ENCODE results near the gene PCDHB1. TPM values are rescaled to one million over a fixed set of nuclear protein-coding genes. Genes with fewer than 3 reads are reported as not detected.

Gene PCDHB1
- total and polyA plus RNA-seq, 4 experiments from 2014 or later: not detected

DNA sequence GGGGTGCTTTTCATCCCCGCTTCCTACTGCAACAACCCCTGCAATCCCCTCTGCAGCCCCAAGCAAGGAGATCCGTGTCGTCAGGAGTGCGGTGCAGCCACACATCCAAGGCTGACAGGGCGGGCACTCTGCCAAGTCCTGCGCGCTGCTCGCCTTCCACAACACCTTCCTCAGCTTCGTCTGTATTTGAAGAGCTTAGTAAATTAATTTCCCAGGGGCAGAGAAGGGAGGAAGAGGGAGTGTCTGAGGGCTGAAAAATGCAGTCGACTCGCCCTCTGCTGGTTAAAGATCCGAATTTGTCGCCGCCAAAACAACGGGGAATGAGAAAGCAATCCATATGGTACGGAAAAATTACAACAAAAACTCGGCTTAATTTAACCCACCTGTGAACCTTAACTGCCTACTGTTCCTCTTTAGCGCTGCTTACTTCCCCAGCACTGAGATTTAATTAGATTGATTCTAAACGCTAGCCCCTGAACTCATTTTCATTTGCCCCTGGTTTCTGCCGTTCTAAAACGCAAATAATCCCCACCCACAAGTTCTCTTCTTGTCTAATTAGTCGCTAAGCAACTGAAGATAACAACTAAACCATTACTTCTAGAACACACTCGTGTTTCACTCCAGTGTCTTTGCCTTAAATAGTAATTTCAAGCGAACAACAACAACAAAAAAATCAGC lies 10.9 kb upstream of the PCDHB1 start:
- H3K4me1 Mint-ChIP-seq: no peaks in the 10 kb centered on the region
- Histone ChIP-seq H3K9me3 (ENCODE audit: control insufficient read depth in 1 of 2, low read length in 2 of 2) (no peaks in the 10 kb centered on the region), H3K27ac (ENCODE audit: low read depth, low read length) (no peak overlapping the region), H3K4me1 (ENCODE audit: insufficient read depth, low read length) (peaks cover 14% of the 10 kb centered on the region), H3K27me3 (ENCODE audit: insufficient read depth, low read length) (no peaks in the 10 kb centered on the region), H3K4me3 (ENCODE audit: low read length in 2 of 2) (no peak overlapping the region), H3K36me3 (ENCODE audit: insufficient read depth, low read length) (no peaks in the 10 kb centered on the region)
- H3K4me3 Mint-ChIP-seq: no peak overlapping the region
- intact Hi-C loops (cut with micrococcal nuclease): loop anchor here (5.0 kb wide), 1 partner anchor 678 kb away; the partner anchor contains the start of gene SLC4A9
- no peak for DNase-seq
- H3K27me3 Mint-ChIP-seq: peaks cover 4 to 6% of the 10 kb centered on the region in 2 donors
- H3K36me3 Mint-ChIP-seq: no peaks in the 10 kb centered on the region
- CTCF ChIA-PET (ENCODE audit: partially characterized antibody): no interaction called here
- H3K27ac Mint-ChIP-seq: no peak overlapping the region
- peaks cover 0 to 6% (median 3%) of the 10 kb centered on the region in 8 donors for H3K9me3 Mint-ChIP-seq
- POLR2A ChIA-PET (ENCODE audit: partially characterized antibody): no interaction called here

DNA sequence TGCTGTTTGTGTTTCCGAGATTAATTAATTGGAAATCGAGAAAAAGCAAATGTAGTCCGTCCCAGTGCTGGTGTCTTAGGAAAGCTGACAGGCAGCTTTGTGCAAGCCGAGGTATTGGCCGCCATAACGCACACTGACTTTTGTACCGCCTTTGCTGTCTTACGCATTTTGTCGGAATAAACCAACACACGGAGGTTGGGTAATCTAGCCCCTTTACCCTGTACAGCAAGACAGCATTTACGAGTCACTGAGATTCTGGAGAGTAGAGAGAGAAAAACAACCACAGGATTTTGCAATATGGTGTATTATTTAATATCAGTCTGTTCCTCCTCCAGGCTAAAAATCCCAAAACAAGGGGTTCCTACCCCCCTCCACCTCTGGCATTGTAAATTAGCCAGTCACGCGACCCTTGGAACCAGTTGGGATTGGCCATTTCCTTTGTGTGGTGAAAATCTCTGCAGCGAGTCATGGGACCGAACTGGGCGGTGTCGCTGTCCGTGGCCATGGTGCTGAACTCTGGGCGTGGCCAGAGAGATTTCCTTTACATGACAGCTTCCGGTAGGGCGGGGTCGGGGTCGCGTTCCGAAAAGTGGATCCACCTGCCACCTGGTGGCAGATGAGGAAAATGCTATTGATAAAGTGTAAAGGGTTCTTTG lies 10.3 kb upstream of the PCDHB1 start:
- DNase-seq: peak; percentile 64 to 74 (median 71)
- Mint-ChIP-seq H3K4me1 (no peaks in the 10 kb centered on the region), H3K9me3 (peaks cover 0 to 6% (median 3%) of the 10 kb centered on the region in 8 donors), H3K4me3 (no peak overlapping the region), H3K36me3 (no peaks in the 10 kb centered on the region), H3K27me3 (peaks cover 5 to 6% of the 10 kb centered on the region in 2 donors), H3K27ac (no peak overlapping the region)
- Histone ChIP-seq H3K27ac (ENCODE audit: low read depth, low read length) (no peak overlapping the region), H3K36me3 (ENCODE audit: insufficient read depth, low read length) (no peaks in the 10 kb centered on the region), H3K9me3 (ENCODE audit: control insufficient read depth in 1 of 2, low read length in 2 of 2) (no peaks in the 10 kb centered on the region), H3K27me3 (ENCODE audit: insufficient read depth, low read length) (no peaks in the 10 kb centered on the region), H3K4me3 (ENCODE audit: low read length in 2 of 2) (no peak overlapping the region), H3K4me1 (ENCODE audit: insufficient read depth, low read length) (peaks cover 14% of the 10 kb centered on the region)
- CTCF ChIA-PET (ENCODE audit: partially characterized antibody): no interaction called here
- intact Hi-C loops (cut with micrococcal nuclease): loop anchor here (5.0 kb wide), 1 partner anchor 679 kb away; the partner anchor contains the start of gene SLC4A9
- POLR2A ChIA-PET (ENCODE audit: partially characterized antibody): no interaction called here

DNA sequence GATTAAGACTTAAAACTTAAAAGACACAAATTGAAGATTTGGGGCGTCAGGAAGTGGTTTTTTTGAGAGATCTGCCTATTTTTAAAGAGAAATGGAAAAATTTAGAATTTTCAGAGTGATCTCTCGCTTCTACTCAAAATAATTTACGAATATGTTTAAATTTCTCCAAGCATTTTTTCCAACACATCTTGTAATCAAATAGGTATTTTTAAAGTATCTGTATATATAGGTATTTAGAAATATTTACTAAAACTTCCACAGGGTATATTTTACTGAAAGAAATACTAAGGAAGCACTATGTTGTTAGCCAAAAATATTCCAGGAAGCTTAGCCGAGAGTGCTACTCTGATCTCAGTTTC lies 9.8 kb upstream of the PCDHB1 start:
- ChIA-PET CTCF (ENCODE audit: partially characterized antibody) (no interaction called here), POLR2A (ENCODE audit: partially characterized antibody) (no interaction called here)
- H3K36me3 ChIP-seq (ENCODE audit: insufficient read depth, low read length): no peaks in the 10 kb centered on the region
- DNase-seq: no peak
- peaks cover 14% of the 10 kb centered on the region for H3K4me1 ChIP-seq (ENCODE audit: insufficient read depth, low read length)
- no peaks in the 10 kb centered on the region for H3K9me3 ChIP-seq (ENCODE audit: control insufficient read depth in 1 of 2, low read length in 2 of 2)
- H3K9me3 Mint-ChIP-seq: peaks cover 0 to 6% (median 2%) of the 10 kb centered on the region in 8 donors
- H3K27me3 Mint-ChIP-seq: peaks cover 5 to 6% of the 10 kb centered on the region in 2 donors
- no peaks in the 10 kb centered on the region for H3K4me1 Mint-ChIP-seq
- H3K4me3 ChIP-seq (ENCODE audit: low read length in 2 of 2): no peak overlapping the region
- intact Hi-C loops (cut with micrococcal nuclease): loop anchor here (5.0 kb wide), 1 partner anchor 679 kb away; the partner anchor contains the start of gene SLC4A9
- no peaks in the 10 kb centered on the region for H3K27me3 ChIP-seq (ENCODE audit: insufficient read depth, low read length)
- H3K36me3 Mint-ChIP-seq: no peaks in the 10 kb centered on the region
- H3K27ac ChIP-seq (ENCODE audit: low read depth, low read length): no peak overlapping the region
- no peak overlapping the region for H3K4me3 Mint-ChIP-seq
- no peak overlapping the region for H3K27ac Mint-ChIP-seq

DNA sequence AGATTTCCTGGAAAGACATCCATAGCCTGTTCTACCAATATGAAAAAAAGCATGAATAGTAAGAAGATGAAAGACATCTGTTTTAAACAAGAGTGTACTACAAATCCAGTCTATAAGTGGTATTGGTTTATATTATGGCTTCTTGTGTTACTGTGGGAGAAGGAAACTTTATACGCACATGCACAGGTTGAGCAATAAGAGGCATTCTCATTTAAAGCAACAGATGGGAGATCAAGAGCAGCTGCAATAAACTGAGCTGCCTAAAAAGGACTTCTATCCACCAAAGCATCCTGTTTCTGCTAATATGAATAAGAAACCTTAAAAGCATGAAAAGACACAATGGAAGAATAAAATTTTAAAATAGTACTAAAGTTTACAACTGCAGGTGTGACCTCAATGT lies 8.6 kb upstream of the PCDHB1 start:
- POLR2A ChIA-PET (ENCODE audit: partially characterized antibody): no interaction called here
- Mint-ChIP-seq H3K36me3 (no peaks in the 10 kb centered on the region), H3K9me3 (peaks cover 0 to 7% (median 3%) of the 10 kb centered on the region in 8 donors), H3K27ac (no peak overlapping the region), H3K4me1 (no peaks in the 10 kb centered on the region), H3K27me3 (peaks cover 6 to 9% of the 10 kb centered on the region in 2 donors), H3K4me3 (no peak overlapping the region)
- Histone ChIP-seq H3K4me1 (ENCODE audit: insufficient read depth, low read length) (peaks cover 14% of the 10 kb centered on the region), H3K27me3 (ENCODE audit: insufficient read depth, low read length) (no peaks in the 10 kb centered on the region), H3K27ac (ENCODE audit: low read depth, low read length) (no peak overlapping the region), H3K36me3 (ENCODE audit: insufficient read depth, low read length) (no peaks in the 10 kb centered on the region), H3K4me3 (ENCODE audit: low read length in 2 of 2) (no peak overlapping the region), H3K9me3 (ENCODE audit: control insufficient read depth in 1 of 2, low read length in 2 of 2) (no peaks in the 10 kb centered on the region)
- intact Hi-C loops (cut with micrococcal nuclease): loop anchor here (5.0 kb wide), 1 partner anchor 680 kb away; the partner anchor contains the start of gene SLC4A9
- no peak for DNase-seq
- CTCF ChIA-PET (ENCODE audit: partially characterized antibody): no interaction called here

DNA sequence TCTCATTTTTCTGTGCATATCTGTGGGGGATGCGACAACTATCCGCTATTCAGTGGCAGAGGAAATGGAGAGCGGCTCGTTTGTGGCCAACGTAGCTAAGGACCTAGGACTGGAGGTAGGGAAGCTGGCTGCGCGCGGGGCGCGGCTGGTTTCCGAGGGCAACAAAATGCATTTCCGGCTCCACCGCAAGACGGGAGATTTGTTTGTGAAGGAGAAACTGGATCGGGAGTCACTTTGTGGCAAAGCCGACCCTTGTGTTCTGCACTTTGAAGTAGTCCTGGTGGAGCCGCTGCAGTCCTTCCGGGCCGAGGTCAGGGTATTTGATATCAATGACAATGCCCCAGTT lies 320 bp downstream of the PCDHB1 start:
- ChIA-PET CTCF (ENCODE audit: partially characterized antibody) (no interaction called here), POLR2A (ENCODE audit: partially characterized antibody) (no interaction called here)
- Mint-ChIP-seq H3K4me1 (peaks cover 0 to 11% (median 2%) of the 10 kb centered on the region in 4 donors), H3K27me3 (peaks cover 31 to 41% of the 10 kb centered on the region in 2 donors), H3K4me3 (peak overlapping the region; percentile 39 to 71 (median 68)), H3K27ac (no peak overlapping the region), H3K36me3 (peaks cover 0 to 1% of the 10 kb centered on the region in 2 donors), H3K9me3 (peaks cover 0 to 36% (median 18%) of the 10 kb centered on the region in 8 donors)
- H3K4me3 ChIP-seq (ENCODE audit: low read length in 2 of 2): no peak overlapping the region
- H3K4me1 ChIP-seq (ENCODE audit: insufficient read depth, low read length): no peaks in the 10 kb centered on the region
- no peak for DNase-seq
- H3K27ac ChIP-seq (ENCODE audit: low read depth, low read length): no peak overlapping the region
- H3K9me3 ChIP-seq (ENCODE audit: control insufficient read depth in 1 of 2, low read length in 2 of 2): no peaks in the 10 kb centered on the region
- intact Hi-C loops (cut with micrococcal nuclease): no loop called here
- H3K27me3 ChIP-seq (ENCODE audit: insufficient read depth, low read length): no peaks in the 10 kb centered on the region
- no peaks in the 10 kb centered on the region for H3K36me3 ChIP-seq (ENCODE audit: insufficient read depth, low read length)

DNA sequence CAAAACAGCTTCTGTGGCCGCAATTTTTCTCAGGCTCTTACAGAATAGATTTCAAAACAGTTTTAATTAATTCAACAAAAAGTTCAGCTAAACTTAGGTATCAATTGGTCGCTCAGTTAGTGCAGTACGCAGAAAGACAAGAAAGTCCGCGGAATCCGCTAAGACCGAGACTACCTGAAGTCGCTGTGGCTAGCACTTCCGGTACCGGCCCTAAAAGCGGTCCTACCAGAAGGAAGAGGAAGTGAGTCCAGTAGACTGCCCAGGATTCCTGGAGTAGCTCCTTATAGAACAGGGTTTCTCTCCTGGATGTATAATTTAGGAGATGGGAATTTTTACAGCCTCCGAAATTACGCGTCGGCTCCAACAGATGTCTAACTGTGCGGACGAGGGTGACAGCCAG lies 26.7 kb downstream of the PCDHB1 start:
- Histone ChIP-seq H3K4me3 (ENCODE audit: low read length in 2 of 2) (no peak overlapping the region), H3K27me3 (ENCODE audit: insufficient read depth, low read length) (no peaks in the 10 kb centered on the region), H3K4me1 (ENCODE audit: insufficient read depth, low read length) (no peaks in the 10 kb centered on the region), H3K9me3 (ENCODE audit: control insufficient read depth in 1 of 2, low read length in 2 of 2) (no peaks in the 10 kb centered on the region), H3K36me3 (ENCODE audit: insufficient read depth, low read length) (no peaks in the 10 kb centered on the region), H3K27ac (ENCODE audit: low read depth, low read length) (no peak overlapping the region)
- Mint-ChIP-seq H3K9me3 (peaks cover 0 to 18% (median 11%) of the 10 kb centered on the region in 8 donors), H3K36me3 (no peaks in the 10 kb centered on the region), H3K27me3 (peaks cover 6 to 12% of the 10 kb centered on the region in 2 donors), H3K4me3 (no peak overlapping the region), H3K27ac (no peak overlapping the region), H3K4me1 (peaks cover 0 to 4% (median 0%) of the 10 kb centered on the region in 4 donors)
- ChIA-PET POLR2A (ENCODE audit: partially characterized antibody) (no interaction called here), CTCF (ENCODE audit: partially characterized antibody) (no interaction called here)
- DNase-seq: no peak
- intact Hi-C loops (cut with micrococcal nuclease): no loop called here

DNA sequence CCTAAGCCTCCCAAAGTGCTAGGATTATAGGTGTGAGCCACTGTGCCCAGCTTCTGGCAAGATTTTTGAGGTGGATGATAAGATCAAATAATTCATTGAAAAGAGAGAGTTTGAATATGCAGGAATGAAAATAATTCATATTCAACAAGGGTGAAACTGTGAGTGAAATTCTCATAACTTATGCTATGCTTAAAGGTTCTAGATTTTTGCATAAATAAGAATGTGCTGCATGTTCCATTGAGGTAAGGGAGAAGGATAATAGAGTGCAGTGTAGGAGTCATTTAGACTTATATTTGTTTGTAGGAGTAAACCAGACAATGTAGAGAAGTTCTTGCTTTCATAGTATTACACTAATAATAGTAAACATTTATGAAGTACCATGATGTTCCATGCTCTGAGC lies 31.1 kb downstream of the PCDHB1 start:
- Histone ChIP-seq H3K27ac (ENCODE audit: low read depth, low read length) (no peak overlapping the region), H3K4me1 (ENCODE audit: insufficient read depth, low read length) (no peaks in the 10 kb centered on the region), H3K36me3 (ENCODE audit: insufficient read depth, low read length) (no peaks in the 10 kb centered on the region), H3K4me3 (ENCODE audit: low read length in 2 of 2) (no peak overlapping the region), H3K27me3 (ENCODE audit: insufficient read depth, low read length) (no peaks in the 10 kb centered on the region), H3K9me3 (ENCODE audit: control insufficient read depth in 1 of 2, low read length in 2 of 2) (no peaks in the 10 kb centered on the region)
- ChIA-PET POLR2A (ENCODE audit: partially characterized antibody) (no interaction called here), CTCF (ENCODE audit: partially characterized antibody) (no interaction called here)
- Mint-ChIP-seq H3K36me3 (peaks cover 0 to 5% of the 10 kb centered on the region in 2 donors), H3K27ac (no peak overlapping the region), H3K4me1 (peaks cover 2 to 15% (median 6%) of the 10 kb centered on the region in 4 donors), H3K9me3 (peaks cover 0 to 27% (median 16%) of the 10 kb centered on the region in 8 donors), H3K4me3 (no peak overlapping the region), H3K27me3 (peaks cover 9 to 11% of the 10 kb centered on the region in 2 donors)
- intact Hi-C loops (cut with micrococcal nuclease): loop anchor here (5.0 kb wide), 1 partner anchor 430 kb away; no protein-coding TSS in a partner anchor
- DNase-seq: no peak

Data from CD4-positive, alpha-beta memory T cell (primary cell).